Measurements from ENCODE around the gene TRPC4AP.

GRCh38 chr20:35079472-35080347, 12.9 kb downstream of the TRPC4AP start:
- TF ChIP-seq, protein P1, sequence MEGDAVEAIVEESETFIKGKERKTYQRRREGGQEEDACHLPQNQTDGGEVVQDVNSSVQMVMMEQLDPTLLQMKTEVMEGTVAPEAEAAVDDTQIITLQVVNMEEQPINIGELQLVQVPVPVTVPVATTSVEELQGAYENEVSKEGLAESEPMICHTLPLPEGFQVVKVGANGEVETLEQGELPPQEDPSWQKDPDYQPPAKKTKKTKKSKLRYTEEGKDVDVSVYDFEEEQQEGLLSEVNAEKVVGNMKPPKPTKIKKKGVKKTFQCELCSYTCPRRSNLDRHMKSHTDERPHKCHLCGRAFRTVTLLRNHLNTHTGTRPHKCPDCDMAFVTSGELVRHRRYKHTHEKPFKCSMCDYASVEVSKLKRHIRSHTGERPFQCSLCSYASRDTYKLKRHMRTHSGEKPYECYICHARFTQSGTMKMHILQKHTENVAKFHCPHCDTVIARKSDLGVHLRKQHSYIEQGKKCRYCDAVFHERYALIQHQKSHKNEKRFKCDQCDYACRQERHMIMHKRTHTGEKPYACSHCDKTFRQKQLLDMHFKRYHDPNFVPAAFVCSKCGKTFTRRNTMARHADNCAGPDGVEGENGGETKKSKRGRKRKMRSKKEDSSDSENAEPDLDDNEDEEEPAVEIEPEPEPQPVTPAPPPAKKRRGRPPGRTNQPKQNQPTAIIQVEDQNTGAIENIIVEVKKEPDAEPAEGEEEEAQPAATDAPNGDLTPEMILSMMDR (IDR thresholded peaks at IDR 0.05) = no peak
- no peak for TF ChIP-seq POLR2A (IDR thresholded peaks at IDR 0.05)
